Osteocyte (in vitro differentiated cells): Measurements from ENCODE around the gene GNG8. TPM values are rescaled to one million over a fixed set of nuclear protein-coding genes. Genes with fewer than 3 reads are reported as not detected.

Experiments used
- DNase-seq: peaks from one replicate; pipeline ENCODE4 v3.0.0; 2021; ENCODE audit warnings: mixed read lengths; ENCODE audit not compliant: unreplicated experiment; ENCODE audit errors: extremely low spot score
- H3K27ac Mint-ChIP-seq: one replicate; pipeline ENCODE4 v1.8.0; 2021; ENCODE audit warnings: mild to moderate bottlenecking, mixed read lengths; ENCODE audit not compliant: unreplicated experiment
- H3K27me3 Mint-ChIP-seq: one replicate; pipeline ENCODE4 v1.8.0; 2021; ENCODE audit warnings: mixed read lengths; ENCODE audit not compliant: unreplicated experiment
- H3K36me3 Mint-ChIP-seq: one replicate; pipeline ENCODE4 v1.8.0; 2021; ENCODE audit warnings: mixed read lengths; ENCODE audit not compliant: unreplicated experiment
- H3K4me1 Mint-ChIP-seq: one replicate; pipeline ENCODE4 v1.8.0; 2021; ENCODE audit warnings: mixed read lengths; ENCODE audit not compliant: unreplicated experiment
- H3K4me3 Mint-ChIP-seq: one replicate; pipeline ENCODE4 v1.8.0; 2021; ENCODE audit warnings: mild to moderate bottlenecking, moderate library complexity, mixed read lengths; ENCODE audit not compliant: unreplicated experiment
- H3K9me3 Mint-ChIP-seq: one replicate; pipeline ENCODE4 v1.8.0; 2021; ENCODE audit warnings: mixed read lengths; ENCODE audit not compliant: unreplicated experiment
- total RNA-seq: library from RNA; stranded (reverse); gene quantifications from 2 replicates; pipeline ENCODE4 v1.2.1, GENCODE V29; 2021
- TF ChIP-seq, protein P1 (sequence below): fragments of 200-600 bp; sonication (generic); IDR thresholded peaks from 2 replicates; pipeline ENCODE4 v1.5.0; 2021; ENCODE audit warnings: antibody characterized with exemption, mild to moderate bottlenecking, moderate library complexity

The GNG8 gene
- total RNA-seq, 1 donor from 2014 or later = not detected

- Mint-ChIP-seq H3K4me1 (peaks cover 33% of the 10 kb centered on the region), H3K4me3 (peak overlapping the region; percentile 98), H3K27ac (peak overlapping the region; percentile 100), H3K9me3 (peaks cover 10% of the 10 kb centered on the region), H3K36me3 (no peaks in the 10 kb centered on the region), H3K27me3 (no peaks in the 10 kb centered on the region)
- no peak for DNase-seq
- TF ChIP-seq, protein P1, sequence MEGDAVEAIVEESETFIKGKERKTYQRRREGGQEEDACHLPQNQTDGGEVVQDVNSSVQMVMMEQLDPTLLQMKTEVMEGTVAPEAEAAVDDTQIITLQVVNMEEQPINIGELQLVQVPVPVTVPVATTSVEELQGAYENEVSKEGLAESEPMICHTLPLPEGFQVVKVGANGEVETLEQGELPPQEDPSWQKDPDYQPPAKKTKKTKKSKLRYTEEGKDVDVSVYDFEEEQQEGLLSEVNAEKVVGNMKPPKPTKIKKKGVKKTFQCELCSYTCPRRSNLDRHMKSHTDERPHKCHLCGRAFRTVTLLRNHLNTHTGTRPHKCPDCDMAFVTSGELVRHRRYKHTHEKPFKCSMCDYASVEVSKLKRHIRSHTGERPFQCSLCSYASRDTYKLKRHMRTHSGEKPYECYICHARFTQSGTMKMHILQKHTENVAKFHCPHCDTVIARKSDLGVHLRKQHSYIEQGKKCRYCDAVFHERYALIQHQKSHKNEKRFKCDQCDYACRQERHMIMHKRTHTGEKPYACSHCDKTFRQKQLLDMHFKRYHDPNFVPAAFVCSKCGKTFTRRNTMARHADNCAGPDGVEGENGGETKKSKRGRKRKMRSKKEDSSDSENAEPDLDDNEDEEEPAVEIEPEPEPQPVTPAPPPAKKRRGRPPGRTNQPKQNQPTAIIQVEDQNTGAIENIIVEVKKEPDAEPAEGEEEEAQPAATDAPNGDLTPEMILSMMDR = no peak
Observed at GRCh38 chr19:46599716-46600373, 36.2 kb downstream of the GNG8 start.

- peaks cover 22% of the 10 kb centered on the region for H3K4me1 Mint-ChIP-seq
- H3K27me3 Mint-ChIP-seq = no peaks in the 10 kb centered on the region
- TF ChIP-seq, protein P1 = no peak
- no peak overlapping the region for H3K4me3 Mint-ChIP-seq
- no peak overlapping the region for H3K27ac Mint-ChIP-seq
- no peak for DNase-seq
- peaks cover 10% of the 10 kb centered on the region for H3K9me3 Mint-ChIP-seq
- H3K36me3 Mint-ChIP-seq = no peaks in the 10 kb centered on the region
Observed at GRCh38 chr19:46598372-46598917, 37.6 kb downstream of the GNG8 start.

- H3K36me3 Mint-ChIP-seq = no peaks in the 10 kb centered on the region
- TF ChIP-seq, protein P1 = no peak
- H3K4me1 Mint-ChIP-seq = peaks cover 7% of the 10 kb centered on the region
- DNase-seq = no peak
- peaks cover 10% of the 10 kb centered on the region for H3K9me3 Mint-ChIP-seq
- H3K27ac Mint-ChIP-seq = no peak overlapping the region
- no peaks in the 10 kb centered on the region for H3K27me3 Mint-ChIP-seq
- no peak overlapping the region for H3K4me3 Mint-ChIP-seq
Observed at GRCh38 chr19:46596008-46596407, 40.0 kb downstream of the GNG8 start.

- Mint-ChIP-seq H3K36me3 (no peaks in the 10 kb centered on the region), H3K4me1 (no peaks in the 10 kb centered on the region), H3K4me3 (no peak overlapping the region), H3K27me3 (peaks cover 14% of the 10 kb centered on the region), H3K27ac (no peak overlapping the region), H3K9me3 (no peaks in the 10 kb centered on the region)
- DNase-seq = no peak
- TF ChIP-seq, protein P1 = no peak
Observed at GRCh38 chr19:46591870-46592269, 44.1 kb downstream of the GNG8 start.

DNA sequence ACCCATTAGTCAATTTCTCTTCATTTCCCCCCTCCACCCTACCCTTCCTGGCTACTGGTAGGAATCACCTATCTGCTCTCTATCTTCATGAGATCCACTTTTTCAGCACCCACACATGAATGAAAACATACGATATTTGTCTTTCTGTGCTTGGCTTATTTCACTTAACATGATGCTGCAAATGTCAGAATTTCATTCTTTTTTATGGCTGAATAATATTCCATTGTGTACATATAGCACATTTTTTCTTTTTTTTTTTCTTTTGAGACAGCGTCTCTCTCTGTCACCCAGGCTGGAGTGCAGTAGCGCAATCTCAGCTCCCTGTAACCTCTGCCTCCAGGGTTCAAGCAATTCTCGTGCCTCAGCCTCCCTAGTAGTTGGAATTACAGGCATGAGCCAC is 44.7 kb downstream of the GNG8 start:
- no peaks in the 10 kb centered on the region for H3K9me3 Mint-ChIP-seq
- H3K27ac Mint-ChIP-seq = no peak overlapping the region
- no peaks in the 10 kb centered on the region for H3K36me3 Mint-ChIP-seq
- peaks cover 17% of the 10 kb centered on the region for H3K27me3 Mint-ChIP-seq
- no peak overlapping the region for H3K4me3 Mint-ChIP-seq
- H3K4me1 Mint-ChIP-seq = no peaks in the 10 kb centered on the region
- no peak for DNase-seq
- TF ChIP-seq, protein P1 = no peak
